ENCODE data around the gene EML4.

EML4 gene

GRCh38 chr2:42210203-42210602 is 41.0 kb downstream of the EML4 start:
- no peak for TF ChIP-seq CTCF (IDR thresholded peaks at IDR 0.05; ENCODE audit: control extremely low read depth, extremely low read depth, low read depth, missing control alignments)
- POLR2A ChIA-PET, result no interaction called here
- no peak for DNase-seq (ENCODE audit: extremely low spot score)
- CTCF ChIA-PET, result no interaction called here

- ChIA-PET POLR2A (no interaction called here), CTCF (interaction anchor here (0.7 to 1.0 kb wide), 2 partner anchors 14 to 19 kb away, joined by 3 to 5 read pairs; no protein-coding TSS in a partner anchor)
- DNase-seq (ENCODE audit: extremely low spot score), result no peak
- TF ChIP-seq CTCF (IDR thresholded peaks at IDR 0.05; ENCODE audit: control extremely low read depth, extremely low read depth, low read depth, missing control alignments), result no peak
Observed at GRCh38 chr2:42211291-42211690, 42.1 kb downstream of the EML4 start.

GRCh38 chr2:42214669-42215068 is 45.5 kb downstream of the EML4 start:
- ChIA-PET CTCF (interaction anchor here (1.0 to 2.5 kb wide), 6 partner anchors 8 to 125 kb away, joined by 3 to 10 read pairs (median 4); no protein-coding TSS in a partner anchor), POLR2A (no interaction called here)
- no peak for DNase-seq (ENCODE audit: extremely low spot score)
- TF ChIP-seq CTCF (IDR thresholded peaks at IDR 0.05; ENCODE audit: control extremely low read depth, extremely low read depth, low read depth, missing control alignments), result no peak

GRCh38 chr2:42216694-42217093 is 47.5 kb downstream of the EML4 start:
- no peak for DNase-seq (ENCODE audit: extremely low spot score)
- ChIA-PET POLR2A (no interaction called here), CTCF (interaction anchor here (2.0 kb wide), 1 partner anchor 12 kb away, joined by 6 read pairs; no protein-coding TSS in a partner anchor)
- no peak for TF ChIP-seq CTCF (IDR thresholded peaks at IDR 0.05; ENCODE audit: control extremely low read depth, extremely low read depth, low read depth, missing control alignments)

- no peak for DNase-seq (ENCODE audit: extremely low spot score)
- no peak for TF ChIP-seq CTCF (IDR thresholded peaks at IDR 0.05; ENCODE audit: control extremely low read depth, extremely low read depth, low read depth, missing control alignments)
- ChIA-PET CTCF (no interaction called here), POLR2A (no interaction called here)
Observed at GRCh38 chr2:42217307-42217706, 48.2 kb downstream of the EML4 start.

GRCh38 chr2:42217914-42218313 is 48.8 kb downstream of the EML4 start:
- CTCF ChIA-PET, result no interaction called here
- DNase-seq (ENCODE audit: extremely low spot score), result no peak
- POLR2A ChIA-PET, result no interaction called here
- TF ChIP-seq CTCF (IDR thresholded peaks at IDR 0.05; ENCODE audit: control extremely low read depth, extremely low read depth, low read depth, missing control alignments), result no peak

GRCh38 chr2:42218712-42219111 is 49.6 kb downstream of the EML4 start:
- no peak for DNase-seq (ENCODE audit: extremely low spot score)
- no peak for TF ChIP-seq CTCF (IDR thresholded peaks at IDR 0.05; ENCODE audit: control extremely low read depth, extremely low read depth, low read depth, missing control alignments)
- CTCF ChIA-PET, result interaction anchor here (1.1 kb wide), 1 partner anchor 123 kb away, joined by 3 read pairs; no protein-coding TSS in a partner anchor
- POLR2A ChIA-PET, result no interaction called here

All from GM10248 (cell line).